HG03460 (cell line): ENCODE results near the gene PCDHA3.
"Not testable (repeated sequence)": the region's sequence is repeated elsewhere in the genome, so short reads cannot be mapped to it uniquely, and the experiment has no call there.

Experiments used
- ATAC-seq: cut with Tn5 transposase; IDR thresholded peaks from one replicate; pipeline ENCODE4 v1.9.1; 2021; ENCODE audit not compliant: unreplicated experiment

Gene PCDHA3

GRCh38 chr5:140800816-140801493, at the start of gene PCDHA3:
TSS of gene PCDHA3 (plus strand) at chr5:140801057.
- no peak for ATAC-seq

DNA sequence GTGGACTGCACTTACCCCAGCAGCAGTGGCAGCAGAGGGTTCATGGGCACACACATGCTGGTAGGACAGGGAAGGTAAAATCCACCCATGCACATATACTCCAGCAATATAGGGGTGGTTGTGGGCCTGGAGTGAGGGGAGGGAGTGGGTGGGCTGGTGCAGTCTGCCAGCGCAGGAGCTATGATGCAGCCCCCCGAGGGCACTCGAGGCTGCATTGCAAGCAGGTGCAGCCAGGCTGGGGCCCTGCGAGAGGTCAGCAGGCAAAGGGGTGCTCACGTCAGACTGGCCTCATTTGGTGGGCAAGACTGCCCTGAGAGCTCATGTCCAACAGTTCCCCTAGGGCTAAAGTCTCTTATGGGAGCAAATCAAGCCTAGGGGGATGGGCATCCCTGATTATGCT, 47.3 kb upstream of the PCDHA3 start:
- no peak for ATAC-seq

DNA sequence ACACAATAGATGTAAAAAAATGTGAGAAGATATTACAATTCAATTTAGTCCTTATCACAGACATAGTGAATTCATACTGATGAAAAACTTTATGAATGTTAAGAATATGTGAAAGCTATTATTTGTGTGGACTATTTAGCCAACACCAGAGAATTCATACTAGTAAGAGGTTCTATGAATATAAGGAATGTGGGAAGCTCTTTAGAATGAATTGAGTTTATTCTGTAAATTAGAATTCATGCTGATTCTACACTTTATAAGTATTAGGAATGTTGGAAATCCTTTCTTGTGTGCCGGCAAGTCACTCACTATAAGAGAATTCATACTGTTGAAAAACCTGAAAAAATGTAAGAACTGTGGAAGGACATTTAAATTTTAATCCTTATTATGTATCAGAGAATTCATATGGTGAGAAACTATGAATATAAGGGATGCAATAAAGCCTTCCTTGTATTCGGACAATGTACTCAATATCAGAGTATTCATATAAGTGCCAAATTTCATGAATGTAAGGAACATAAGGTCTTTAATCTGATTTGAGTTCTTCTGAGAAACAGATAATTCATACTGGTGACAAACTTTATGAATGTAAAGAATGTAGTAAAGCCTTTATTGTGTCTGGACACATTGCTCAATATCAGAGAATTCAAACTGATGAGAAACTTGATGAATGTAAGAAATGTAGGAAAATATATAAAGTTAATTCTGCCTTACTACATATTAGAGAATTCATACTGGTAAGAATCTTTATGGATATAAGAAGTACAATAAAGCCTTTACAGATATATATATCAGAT, 36.5 kb upstream of the PCDHA3 start:
- ATAC-seq, result no peak

GRCh38 chr5:140767444-140767843, 33.4 kb upstream of the PCDHA3 start:
- no peak for ATAC-seq

- ATAC-seq, result no peak
These were observed 20.3 kb upstream of the PCDHA3 start for GRCh38 chr5:140780512-140780911.

DNA sequence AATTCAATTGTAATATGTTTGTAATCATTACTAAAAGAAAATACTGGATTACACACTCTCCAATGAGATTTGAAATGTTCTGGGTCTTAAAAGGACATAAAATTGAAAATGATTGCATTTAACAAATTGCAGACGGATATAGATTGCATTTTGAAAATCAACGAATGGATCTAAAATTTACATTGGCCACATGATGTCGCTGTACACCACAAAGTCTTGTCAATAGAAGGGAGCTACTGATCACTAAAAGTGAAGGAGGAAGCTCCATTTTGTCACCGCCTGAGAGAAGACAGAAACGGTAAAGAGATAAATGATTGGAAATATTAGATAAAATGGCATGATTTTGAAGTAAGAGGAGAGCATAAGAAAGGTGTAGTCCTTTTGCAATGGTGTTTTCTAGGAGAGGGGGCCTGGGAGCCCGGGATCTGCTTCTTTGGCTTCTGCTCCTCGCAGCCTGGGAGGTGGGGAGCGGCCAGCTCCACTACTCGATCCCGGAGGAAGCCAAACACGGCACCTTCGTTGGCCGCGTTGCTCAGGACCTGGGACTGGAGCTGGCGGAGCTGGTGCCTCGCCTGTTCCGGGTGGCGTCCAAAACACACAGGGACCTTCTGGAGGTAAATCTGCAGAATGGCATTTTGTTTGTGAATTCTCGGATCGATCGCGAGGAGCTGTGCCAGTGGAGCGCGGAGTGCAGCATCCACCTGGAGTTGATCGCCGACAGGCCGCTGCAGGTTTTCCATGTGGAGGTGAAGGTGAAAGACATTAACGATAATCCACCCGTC, 14.8 kb upstream of the PCDHA3 start, which contains the start of gene PCDHA1:
PCDHA1 (plus strand) TSS at position 236 of the 782 bp plus-strand sequence.
- ATAC-seq, result no peak

- not testable (repeated sequence) for ATAC-seq
These were observed 13.4 kb upstream of the PCDHA3 start for GRCh38 chr5:140787422-140787821.

- not testable (repeated sequence) for ATAC-seq
These were observed 12.9 kb upstream of the PCDHA3 start for GRCh38 chr5:140787849-140788504.

- no peak for ATAC-seq
These were observed 9.8 kb upstream of the PCDHA3 start for GRCh38 chr5:140791089-140791488.

DNA sequence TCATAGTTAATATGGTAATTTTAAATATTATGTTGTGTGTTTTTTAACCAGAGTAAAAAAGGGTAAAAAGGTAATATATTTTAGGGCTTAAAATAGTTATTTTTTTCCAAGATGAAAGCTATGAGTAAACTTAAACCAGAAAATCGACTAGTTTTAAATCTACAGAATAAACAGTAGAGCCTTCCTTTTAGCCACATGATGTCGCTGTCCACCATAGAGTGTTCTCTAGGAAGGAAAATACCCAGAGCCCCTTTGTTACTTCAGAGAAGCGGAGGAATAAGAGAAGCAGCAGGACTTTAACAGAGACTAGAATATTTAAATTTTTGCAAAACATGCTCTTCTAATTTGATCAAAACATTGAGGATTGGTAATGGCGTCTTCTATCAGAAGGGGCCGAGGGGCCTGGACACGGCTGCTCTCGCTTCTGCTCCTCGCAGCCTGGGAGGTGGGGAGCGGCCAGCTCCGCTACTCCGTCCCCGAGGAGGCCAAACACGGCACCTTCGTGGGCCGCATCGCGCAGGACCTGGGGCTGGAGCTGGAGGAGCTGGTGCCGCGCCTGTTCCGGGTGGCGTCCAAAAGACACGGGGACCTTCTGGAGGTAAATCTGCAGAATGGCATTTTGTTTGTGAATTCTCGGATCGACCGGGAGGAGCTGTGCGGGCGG, 6.1 kb upstream of the PCDHA3 start, which contains the start of gene PCDHA2:
PCDHA2 (plus strand) TSS at position 258 of the 664 bp plus-strand sequence.
- ATAC-seq, result no peak

- no peak for ATAC-seq
These were observed 5.6 kb upstream of the PCDHA3 start for GRCh38 chr5:140795259-140795641.

DNA sequence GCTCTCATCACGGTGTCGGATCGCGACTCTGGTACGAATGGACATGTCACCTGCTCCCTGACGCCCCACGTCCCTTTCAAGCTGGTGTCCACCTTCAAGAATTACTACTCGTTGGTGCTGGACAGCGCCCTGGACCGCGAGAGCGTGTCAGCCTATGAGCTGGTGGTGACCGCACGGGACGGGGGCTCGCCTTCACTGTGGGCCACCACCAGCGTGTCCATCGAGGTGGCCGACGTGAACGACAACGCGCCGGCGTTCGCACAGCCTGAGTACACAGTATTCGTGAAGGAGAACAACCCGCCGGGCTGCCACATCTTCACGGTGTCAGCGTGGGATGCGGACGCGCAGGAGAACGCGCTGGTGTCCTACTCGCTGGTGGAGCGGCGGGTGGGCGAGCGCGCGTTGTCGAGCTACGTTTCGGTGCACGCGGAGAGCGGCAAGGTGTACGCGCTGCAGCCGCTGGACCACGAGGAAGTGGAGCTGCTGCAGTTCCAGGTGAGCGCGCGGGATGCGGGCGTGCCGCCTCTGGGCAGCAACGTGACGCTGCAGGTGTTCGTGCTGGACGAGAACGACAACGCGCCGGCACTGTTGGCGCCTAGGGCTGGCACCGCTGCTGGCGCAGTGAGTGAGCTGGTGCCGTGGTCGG, 4.7 kb upstream of the PCDHA3 start:
- ATAC-seq, result not testable (repeated sequence)

- ATAC-seq, result no peak
These were observed 4.2 kb upstream of the PCDHA3 start for GRCh38 chr5:140796718-140797095.

- no peak for ATAC-seq
These were observed 611 bp downstream of the PCDHA3 start for GRCh38 chr5:140801494-140801841.

DNA sequence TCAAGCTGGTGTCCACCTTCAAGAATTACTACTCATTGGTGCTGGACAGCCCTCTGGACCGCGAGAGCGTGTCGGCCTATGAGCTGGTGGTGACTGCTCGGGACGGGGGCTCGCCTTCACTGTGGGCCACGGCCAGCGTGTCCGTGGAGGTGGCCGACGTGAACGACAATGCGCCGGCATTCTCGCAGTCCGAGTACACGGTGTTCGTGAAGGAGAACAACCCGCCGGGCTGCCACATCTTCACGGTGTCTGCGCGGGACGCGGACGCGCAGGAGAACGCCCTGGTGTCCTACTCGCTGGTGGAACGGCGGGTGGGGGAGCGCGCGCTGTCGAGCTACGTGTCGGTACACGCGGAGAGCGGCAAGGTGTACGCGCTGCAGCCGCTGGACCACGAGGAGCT, 1.5 kb downstream of the PCDHA3 start:
- ATAC-seq, result not testable (repeated sequence)

- no peak for ATAC-seq
These were observed 2.0 kb downstream of the PCDHA3 start for GRCh38 chr5:140802781-140803271.

- no peak for ATAC-seq
These were observed 6.2 kb downstream of the PCDHA3 start, which contains the start of gene PCDHA4 for GRCh38 chr5:140806834-140807775. TSS of gene PCDHA4 (plus strand) at chr5:140807068.

DNA sequence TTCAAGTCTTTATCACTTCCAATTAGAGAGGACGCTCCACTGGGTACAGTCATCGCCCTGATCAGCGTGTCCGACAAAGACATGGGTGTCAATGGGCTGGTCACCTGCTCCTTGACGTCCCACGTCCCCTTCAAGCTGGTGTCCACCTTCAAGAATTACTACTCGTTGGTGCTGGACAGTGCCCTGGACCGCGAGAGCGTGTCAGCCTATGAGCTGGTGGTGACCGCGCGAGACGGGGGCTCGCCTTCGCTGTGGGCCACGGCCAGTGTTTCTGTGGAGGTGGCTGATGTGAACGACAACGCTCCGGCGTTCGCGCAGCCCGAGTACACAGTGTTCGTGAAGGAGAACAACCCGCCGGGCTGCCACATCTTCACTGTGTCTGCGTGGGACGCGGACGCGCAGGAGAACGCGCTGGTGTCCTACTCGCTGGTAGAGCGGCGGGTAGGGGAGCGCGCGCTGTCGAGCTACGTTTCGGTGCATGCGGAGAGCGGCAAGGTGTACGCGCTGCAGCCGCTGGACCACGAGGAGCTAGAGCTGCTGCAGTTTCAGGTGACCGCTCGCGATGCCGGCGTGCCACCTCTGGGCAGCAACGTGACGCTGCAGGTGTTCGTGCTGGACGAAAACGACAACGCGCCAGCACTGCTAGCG, 7.5 kb downstream of the PCDHA3 start:
- ATAC-seq, result not testable (repeated sequence)
